NOMO-1 (cell line): ENCODE measurements around the gene CLEC16A.

Source experiments
- DNase-seq, 2 experiments: peaks; one replicate each; lab custom pipeline; 2025; ENCODE audit not compliant: unreplicated experiment in 2 of 2; lab: John Stamatoyannopoulos, UW

The CLEC16A gene

DNA sequence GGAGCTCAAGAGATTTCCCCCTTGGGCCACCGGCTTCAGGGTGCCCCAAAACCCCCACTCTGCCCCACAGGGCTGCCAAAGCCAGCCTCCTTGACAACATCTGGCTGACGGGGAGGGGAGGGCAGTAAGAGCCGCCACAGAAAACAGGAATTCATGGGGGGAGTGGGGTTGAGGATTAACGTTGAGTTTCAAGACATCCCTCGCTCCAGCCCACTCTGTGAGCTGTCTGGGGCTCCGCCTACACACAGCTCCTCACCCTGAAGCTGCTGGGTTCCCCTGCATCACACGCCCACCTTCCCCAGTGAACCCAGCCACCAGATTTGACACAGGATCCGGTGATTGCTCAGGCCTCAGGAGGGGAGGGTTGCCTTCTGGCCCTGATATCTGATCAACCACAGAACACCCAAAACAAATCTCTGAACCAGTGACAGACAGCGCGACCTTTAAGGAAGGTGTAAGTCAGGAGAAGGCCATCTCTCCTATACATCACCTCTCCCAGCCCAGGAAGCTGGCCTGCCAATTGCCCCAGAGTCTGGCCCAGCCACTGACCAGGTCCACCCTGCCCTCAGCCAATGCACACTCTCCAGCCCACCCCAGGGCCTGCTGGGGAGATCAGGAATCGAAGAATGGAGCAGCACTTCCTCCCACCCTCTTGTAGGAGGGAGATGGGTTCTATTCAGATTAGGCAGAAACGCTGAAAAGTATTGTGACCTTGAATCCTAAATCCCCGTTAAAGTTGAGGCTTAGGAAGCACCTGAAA, 132.1 kb downstream of the CLEC16A start:
- no peak for DNase-seq

DNA sequence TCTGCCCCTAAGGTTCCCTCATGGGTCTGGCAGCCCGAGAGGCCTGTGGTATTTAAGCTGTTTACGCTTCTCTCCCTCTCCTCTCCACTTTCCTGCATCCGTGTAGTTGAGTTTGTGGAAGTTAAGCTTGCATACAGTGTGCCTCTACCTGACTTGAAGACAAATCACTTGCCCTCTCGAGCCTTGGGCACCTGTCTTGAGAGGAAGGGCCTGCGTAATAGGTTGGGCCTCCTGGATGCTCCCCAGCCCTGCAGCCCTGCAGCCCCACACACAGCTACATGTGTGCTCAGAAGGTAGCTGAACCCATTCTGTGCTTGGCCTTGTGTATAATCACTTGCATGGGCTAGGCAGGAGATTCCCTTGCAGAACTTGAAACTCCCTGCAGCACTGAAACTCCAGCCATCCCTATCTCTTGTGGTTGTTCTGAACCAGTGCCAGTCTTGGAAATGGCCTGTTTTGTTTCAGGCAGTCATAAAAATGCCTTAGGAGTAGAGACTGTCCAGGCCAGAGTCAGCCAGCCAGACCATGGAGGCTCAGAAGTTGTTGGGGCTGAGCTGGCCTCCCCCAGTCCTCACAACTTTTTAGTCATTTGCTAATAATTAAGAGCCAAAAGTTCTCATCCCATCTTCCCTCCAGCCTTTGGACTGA, 134.6 kb downstream of the CLEC16A start:
- DNase-seq, result no peak

DNA sequence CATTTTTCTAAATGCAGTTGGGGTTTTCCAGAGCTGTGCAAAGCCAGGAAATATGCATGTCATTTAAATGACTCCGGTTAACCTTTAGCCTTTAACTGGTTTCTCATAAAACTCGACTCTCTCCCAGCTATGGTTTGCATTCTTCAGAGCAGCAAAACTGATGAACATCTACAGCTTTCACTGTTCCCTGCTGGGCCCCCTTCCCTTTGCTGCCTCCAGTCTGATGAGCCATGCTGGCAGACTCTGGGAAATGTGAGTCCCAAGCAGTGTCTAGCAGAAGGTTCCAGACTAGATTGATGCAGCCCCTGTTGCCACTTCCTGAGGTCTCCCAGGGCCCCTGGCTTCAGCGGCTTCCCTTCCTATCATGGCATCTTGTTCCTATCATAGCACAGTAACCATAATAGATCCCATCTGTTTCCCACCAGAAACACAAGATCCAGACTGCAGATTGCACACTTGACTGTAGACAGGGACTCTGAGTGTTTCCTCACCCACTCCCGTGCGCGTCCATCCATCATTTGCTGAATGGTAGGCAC, 135.4 kb downstream of the CLEC16A start:
- DNase-seq, result no peak

DNA sequence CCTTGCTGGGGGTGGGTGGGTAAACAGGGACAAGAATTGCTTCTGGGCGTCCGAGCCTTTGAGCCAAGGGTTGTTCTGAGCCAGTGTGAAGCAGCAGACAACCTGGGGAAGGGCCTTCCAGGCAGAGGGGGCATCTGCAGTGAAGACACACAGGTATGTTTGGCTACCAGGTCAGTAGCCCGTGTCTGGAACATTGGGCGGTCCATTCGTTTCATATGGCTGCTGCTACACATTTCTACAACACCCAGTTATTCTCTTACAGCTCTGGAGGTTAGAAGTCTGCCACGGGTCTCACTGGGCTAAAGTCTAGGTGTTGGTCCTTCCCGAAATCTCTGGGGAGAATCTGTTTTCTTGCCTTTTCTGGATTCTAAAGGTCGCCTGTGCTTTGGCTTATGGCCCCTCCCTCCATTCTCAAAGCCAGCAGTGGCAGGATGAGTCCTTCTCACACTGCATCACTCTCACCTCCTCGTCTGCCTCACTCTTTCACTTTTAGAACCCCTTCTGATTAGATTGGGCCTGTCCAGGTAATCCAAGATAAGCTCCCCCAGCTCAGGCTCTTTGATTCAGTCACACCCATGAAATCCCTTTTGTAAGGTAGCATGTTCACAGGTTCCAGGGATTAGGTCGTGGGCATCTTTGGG, 136.1 kb downstream of the CLEC16A start:
- no peak for DNase-seq

DNA sequence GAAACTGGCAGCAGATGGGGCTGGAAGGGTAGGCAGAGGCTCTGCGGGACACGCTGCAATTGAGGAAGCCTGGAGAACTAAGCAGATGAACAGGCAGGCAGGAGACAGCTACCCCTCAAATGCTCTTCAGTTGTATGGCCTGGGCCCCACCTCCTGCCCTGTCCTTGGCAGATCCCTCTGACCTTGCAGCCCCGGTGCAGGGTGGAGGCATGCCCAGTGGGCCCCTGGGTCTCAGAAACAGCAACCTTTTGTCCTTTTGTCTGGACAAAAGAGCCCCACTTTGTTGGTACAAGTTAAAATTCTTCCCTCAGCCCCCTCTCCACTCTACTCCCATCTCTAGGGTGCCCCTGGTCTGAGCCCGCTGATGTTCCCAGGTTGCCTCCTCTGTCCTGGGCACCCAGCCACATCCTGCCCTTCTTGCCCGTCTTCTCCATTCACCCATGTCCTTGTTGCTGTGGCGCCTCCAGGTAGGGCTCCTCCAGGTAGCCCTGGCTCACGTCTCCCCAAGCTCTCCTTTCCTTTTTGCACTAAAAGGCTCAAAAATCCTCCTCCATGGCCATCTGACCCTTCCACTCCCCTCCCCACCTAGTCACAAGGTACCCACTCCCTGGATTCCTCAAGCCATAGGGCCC, 136.8 kb downstream of the CLEC16A start:
- no peak for DNase-seq

DNA sequence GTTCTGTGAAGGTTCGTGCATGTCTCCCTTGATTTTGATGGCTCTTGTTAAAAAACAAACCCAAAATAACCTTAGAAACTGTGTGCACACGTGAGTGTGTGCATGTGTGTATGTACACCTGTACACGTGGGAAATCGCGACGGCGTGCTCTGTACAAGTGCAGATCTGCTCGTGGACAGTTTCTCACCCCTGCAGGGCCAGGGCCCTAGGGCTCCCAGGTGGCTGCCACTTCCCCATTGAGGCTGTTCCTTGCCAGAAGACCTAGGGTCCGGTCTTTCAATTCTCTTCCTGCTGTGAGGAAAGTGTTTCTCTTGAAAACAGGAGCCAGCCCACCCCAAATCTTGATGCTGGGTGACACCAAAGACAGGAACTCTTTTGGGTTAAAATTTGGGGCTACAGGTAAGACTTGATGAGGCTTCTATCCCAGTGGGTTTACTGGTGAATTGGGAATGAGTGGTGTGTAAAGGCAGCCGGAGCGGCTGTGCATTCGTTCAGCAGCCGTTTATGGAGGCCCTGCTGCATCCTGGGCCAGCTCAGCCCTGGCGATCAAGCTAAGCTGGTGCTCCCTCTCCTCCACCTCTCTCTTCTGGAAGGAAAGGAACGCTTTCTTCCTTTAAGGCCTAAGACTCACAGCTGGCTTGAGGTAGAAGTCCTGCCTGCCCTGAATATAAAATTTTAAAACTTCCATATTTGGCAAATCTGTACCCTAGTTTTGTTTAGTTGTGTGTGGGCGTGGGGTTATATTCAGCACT, 137.9 kb downstream of the CLEC16A start:
- DNase-seq, result no peak

DNA sequence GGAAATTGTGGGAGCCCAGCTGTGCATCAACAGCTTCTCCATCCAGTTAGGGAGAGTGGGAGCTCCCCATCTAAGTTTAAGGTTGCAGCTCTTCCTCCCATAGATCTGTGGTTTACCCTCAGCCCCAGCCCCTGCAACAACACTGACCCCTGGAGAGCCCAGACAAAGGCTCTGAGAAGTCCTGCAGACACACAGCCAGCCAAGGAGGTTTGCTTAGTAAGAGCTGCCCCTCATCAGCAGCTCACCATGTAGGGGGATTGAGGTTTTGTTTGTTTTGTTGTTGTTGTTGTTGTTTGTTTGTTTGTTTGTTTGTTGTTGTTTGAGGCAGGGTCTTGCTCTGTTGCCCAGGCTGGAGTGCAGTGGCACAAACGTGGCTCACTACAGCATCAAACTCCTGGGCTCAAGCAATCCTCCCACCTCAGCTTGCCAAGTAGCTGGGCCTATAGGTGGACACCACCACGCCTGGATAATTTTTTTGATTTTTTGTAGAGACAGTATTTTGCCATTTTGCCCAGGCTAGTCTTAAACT, 138.6 kb downstream of the CLEC16A start:
- no peak for DNase-seq

DNA sequence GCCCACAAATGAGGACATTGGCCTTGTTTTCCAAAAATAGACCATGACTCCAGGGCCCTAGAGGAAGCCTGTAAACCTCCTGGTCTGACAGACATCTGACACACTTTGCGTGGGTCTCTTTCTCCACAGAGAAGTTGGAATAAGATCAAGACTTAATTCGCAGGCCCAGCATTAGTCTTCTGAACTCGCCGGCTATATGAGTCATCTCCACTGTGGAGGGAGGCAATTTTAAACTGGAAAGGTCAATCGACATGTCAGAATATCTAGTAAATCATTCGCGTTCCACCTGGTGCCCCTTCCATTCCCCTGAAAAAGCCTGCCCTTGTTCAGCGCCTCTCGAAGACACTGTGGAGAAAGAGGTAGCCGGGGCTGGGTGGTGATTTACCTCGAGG, 140.1 kb downstream of the CLEC16A start:
- DNase-seq, result no peak

DNA sequence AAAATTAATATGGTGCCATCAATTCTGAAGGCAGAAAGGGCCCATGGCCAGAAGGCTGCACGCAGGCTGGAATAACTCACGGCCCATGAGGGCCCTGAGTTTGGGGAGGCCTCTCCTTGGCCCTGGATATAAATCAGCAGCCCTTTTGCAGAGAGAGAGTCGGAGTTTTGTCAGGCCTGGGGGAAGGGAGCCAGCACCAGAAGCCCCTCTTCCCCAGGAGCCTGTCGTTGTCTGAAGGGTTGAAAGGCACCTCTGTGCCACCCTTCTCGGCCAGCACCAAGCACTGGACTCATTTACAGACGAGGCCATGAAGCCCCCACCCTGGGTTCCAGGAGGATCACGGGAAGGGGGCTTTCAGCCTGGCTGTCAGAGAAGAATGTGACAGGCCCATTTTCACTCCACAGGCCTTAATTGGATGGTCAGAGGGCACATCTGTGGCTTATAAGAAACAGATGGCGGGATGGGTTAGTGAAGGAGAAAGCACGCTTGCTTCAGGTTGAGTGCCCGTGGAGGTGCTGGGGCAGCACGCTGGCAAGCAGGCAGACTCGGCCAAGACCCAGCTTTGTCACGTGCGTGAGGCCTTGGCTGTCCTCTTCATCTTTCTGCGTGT, 140.6 kb downstream of the CLEC16A start:
- no peak for DNase-seq

DNA sequence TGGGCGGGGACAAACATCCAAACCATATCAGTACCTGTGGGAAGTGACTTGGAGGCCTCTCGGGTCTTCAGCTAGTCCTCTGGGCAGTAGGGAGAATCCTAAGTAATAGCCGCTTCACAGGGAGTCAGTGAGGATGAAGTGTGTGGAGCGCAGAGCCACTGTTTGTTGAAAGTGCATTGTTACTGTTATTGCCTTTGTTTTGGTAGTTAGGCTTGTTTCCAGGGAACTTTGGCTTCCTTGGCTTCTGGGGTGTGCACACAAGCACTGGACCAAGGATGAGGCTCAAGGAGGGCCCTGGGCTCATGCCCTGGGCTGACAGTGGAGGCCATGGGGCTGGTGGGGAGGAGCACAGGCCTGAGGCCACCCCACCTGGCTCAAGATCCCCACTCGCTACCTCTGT, 141.6 kb downstream of the CLEC16A start:
- no peak for DNase-seq

DNA sequence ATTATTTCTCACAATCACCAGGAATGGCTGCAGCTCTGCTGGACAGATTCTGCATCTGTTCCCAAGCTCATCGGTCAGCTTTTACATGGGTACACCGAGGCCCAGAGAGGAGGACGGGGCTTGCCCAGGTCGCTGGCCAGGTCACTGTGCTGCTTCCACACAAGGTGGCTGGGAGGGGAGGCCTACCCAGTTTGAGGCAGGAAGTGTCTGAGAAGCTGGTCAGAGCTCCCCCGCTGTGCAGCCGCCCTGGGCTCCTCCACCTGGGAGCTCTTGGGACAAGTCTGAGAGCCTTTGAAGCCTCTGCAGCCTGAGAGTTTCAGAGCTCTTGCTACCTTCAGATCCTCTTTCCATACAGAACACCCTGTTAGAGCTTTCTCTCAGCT, 143.3 kb downstream of the CLEC16A start:
- no peak for DNase-seq

DNA sequence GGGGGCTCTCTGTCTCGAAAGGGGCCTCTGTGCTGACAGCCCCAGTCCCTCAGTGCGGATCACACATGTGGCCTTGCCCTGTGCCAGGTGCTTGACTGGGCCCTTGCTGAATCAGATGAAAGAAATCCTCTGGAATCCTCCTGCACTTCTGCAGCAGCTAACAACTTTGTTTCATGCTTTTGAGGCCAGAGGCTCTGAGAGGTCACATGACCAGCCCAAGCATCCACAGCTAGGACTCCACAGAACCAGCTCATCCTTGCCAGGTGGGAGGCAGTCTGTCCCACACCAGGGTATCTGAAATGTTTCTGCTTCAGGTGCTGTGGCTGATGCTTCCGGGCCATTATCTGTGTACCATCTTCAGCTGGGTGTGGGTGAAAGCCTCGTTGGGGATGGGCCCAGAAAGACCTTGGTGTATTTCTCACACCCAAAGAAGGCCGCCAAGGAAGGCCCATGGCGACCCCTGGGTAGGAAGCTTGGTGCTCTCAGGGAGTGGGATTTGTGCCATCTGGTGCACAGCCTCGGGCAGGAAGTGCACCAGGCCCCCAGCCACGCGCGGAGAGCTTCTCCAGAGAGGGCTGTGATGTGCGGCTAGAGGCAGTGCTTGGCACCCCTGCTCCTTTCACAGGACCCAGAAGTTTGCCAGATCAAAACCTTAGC, 143.8 kb downstream of the CLEC16A start:
- DNase-seq, result no peak

DNA sequence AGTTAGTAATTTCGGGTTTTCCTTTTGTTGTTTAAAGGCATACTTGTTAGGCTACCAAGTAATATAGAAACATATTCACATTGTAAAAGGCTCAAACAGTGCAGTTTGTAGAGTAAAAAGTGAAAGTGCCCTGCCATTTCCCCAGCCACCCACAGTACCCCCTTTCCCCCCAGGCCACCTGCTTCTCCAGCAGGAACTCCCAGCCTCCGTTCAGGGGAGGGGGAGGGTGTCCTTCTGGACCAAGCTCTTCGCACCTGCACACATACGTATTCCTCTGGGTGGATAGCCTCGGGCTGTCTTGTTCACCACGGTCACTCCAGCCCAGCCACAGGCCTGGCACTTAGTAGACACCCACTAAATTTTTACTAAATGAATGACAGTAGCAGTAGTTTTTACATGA, 144.5 kb downstream of the CLEC16A start:
- DNase-seq, result no peak

DNA sequence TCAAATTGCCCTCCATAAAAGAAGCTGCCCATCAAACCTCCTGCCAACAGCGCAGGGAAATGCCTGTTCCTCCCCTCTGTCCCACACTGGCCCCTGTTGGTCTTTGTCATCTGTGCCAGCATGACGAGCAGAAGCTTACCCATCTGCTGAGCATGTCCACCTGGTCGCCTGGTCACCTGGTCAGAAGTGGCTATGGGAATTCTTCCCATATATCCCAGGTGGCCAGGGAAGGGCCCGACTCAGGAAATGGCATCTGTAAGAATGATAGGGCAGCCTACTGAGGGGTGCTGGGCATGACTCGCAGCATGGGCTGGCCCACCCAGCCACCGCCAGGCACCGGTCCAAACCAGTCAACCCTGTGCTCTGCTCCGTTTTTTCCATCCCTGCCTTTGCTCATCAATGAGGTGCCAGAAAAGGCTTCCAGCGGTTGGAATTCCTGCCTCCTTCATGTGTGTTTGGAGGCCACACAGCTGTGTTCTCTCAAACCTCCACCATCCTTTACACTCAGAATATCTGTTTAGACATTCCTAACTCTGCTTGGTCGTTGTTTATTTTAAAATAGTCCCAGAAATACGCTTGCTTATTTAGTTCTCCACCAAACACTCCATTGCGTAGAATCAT, 145.2 kb downstream of the CLEC16A start:
- DNase-seq, result no peak

DNA sequence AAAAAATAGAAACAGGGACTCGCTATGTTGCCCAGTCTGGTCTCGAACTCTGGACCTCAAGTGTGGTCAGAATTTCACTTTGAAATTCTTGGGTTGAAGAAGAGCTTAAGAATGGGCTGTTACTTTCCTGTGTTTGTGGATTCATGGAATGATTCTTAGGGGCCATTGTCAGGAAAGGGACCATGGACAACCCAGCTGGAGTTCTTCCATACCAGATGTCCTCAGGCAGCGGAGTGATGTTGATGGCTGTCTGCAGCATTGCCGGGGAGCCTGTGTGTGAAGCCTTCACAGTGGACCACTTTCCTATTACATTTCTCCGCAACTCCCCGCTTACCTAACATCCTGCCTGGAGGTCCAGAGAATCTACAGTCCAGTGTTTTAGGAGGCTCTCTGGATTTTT, 145.9 kb downstream of the CLEC16A start:
- no peak for DNase-seq

DNA sequence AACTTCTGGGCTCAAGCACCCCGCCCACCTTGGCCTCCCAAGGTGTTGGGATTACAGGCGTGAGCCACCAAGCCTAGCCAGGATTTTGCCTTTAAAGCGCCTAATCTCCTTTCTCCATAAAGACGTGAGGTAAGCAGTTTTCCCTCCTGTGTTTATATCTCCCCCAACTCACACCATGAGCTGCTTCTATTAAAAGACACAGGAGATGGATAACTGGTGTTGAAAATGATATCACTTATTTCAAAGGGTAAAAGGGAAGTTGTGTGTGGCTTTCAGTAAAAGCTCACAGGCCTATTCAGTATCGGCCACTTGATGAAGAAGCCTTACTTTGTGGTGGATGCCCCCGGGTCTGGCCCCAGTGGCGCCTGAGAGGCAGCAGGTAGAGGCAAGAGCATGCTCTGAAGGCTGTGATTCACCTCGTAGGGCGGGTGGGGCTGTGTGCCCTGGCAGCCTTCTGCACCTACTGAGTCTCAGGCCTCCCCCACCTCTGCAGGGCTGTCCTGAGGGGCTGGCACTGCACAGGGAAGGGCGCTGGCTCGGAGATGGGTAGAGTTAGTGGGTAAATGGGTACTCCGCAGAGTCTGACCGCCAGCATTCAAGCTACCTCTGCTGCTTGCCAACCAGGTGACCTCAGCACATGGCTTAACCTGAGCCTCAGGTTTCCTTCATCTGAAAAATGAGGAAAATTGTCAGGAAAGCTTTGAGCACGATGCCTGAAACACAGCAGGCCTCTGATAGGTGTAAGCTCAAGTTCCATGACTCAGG, 146.8 kb downstream of the CLEC16A start:
- no peak for DNase-seq

DNA sequence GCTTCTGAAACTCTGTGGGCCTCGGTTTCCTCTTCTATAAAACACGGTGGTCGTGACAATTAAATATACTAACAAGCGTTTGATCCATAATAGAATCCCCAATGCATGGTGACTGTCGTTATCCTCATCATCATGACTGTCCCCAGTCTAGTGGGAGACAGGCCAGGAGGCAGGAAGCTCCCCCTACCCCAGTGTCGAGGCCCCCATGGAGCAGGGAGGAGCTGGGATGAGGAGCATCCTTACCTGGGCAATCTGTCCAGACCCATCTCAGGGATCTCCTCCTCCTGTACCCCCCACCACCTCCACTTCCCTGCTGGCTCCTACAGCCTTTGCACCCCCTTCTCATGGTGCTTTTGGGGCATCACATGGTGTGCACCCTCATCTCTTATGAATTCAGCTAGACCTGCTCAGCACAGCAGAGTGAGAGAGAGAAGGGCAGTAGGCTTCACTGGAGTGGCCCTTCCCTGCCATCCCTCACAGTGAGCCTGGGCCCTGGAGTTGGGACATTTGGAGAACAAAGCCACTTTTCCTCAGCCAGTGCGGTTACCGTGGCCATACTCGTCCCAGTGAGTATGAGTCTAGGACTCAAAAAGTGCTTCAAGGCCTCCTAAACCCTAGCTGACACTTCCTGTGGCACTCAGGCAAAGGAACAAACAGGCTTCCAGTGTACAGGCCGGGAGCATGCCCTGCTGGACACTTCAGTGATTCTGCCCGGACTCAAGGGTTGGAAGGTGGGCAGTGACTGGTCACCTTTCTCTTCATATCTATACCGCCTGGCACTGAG, 148.6 kb downstream of the CLEC16A start:
- no peak for DNase-seq
